Ishikawa (cell line): Measurements from ENCODE around the gene SALL1.

ENCODE experiments used
- CEBPB ChIP-seq: IDR thresholded peaks from 2 replicates; pipeline ENCODE4 v1.6.1; 2012
- CREB1 ChIP-seq: IDR thresholded peaks from 2 replicates; pipeline ENCODE4 v1.6.1; 2012; ENCODE audit warnings: low read depth
- EGR1 ChIP-seq: IDR thresholded peaks from 2 replicates; pipeline ENCODE4 v1.6.1; 2012
- EP300 ChIP-seq: IDR thresholded peaks from 2 replicates; pipeline ENCODE4 v1.6.1; 2012; ENCODE audit warnings: borderline replicate concordance
- FOXM1 ChIP-seq: IDR thresholded peaks from 2 replicates; pipeline ENCODE4 v1.6.1; 2012; ENCODE audit warnings: low read depth, borderline replicate concordance
- MAX ChIP-seq: IDR thresholded peaks from 2 replicates; pipeline ENCODE4 v1.6.1; 2012
- NFIC ChIP-seq: IDR thresholded peaks from 2 replicates; pipeline ENCODE4 v1.6.1; 2012
- RAD21 ChIP-seq: IDR thresholded peaks from 2 replicates; pipeline ENCODE4 v1.6.1; 2012; ENCODE audit warnings: low read depth
- REST ChIP-seq: IDR thresholded peaks from 2 replicates; pipeline ENCODE4 v1.6.1; 2012; ENCODE audit warnings: low read depth, mild to moderate bottlenecking
- TAF1 ChIP-seq: IDR thresholded peaks from 2 replicates; pipeline ENCODE4 v1.6.1; 2012; ENCODE audit warnings: low read depth, mild to moderate bottlenecking
- TCF12 ChIP-seq: IDR thresholded peaks from 2 replicates; pipeline ENCODE4 v1.6.1; 2012; ENCODE audit warnings: low read depth
- TEAD4 ChIP-seq: IDR thresholded peaks from 2 replicates; pipeline ENCODE4 v1.6.1; 2012
- USF1 ChIP-seq: IDR thresholded peaks from 2 replicates; pipeline ENCODE4 v1.6.1; 2012
- YY1 ChIP-seq: IDR thresholded peaks from 2 replicates; pipeline ENCODE4 v1.6.1; 2012; ENCODE audit warnings: low read depth
- ZBTB7A ChIP-seq: IDR thresholded peaks from 2 replicates; pipeline ENCODE4 v1.6.1; 2012; ENCODE audit warnings: low read depth

Gene SALL1

GRCh38 chr16:51150165-51150887, 744 bp downstream of the SALL1 start:
- TF ChIP-seq CEBPB (no peak), REST (no peak), RAD21 (no peak), TAF1 (no peak), CREB1 (no peak), TEAD4 (no peak), USF1 (no peak), EP300 (no peak), YY1 (no peak), FOXM1 (no peak), ZBTB7A (no peak), NFIC (no peak), MAX (no peak), EGR1 (no peak), TCF12 (no peak)

GRCh38 chr16:51149721-51150164, 1.3 kb downstream of the SALL1 start:
- TF ChIP-seq EGR1 (no peak), TEAD4 (no peak), REST (no peak), YY1 (no peak)

- TF ChIP-seq ZBTB7A: no peak
- TF ChIP-seq TEAD4: no peak
- TF ChIP-seq EP300: no peak
- TF ChIP-seq EGR1: no peak
- TF ChIP-seq RAD21: no peak
- no peak for TF ChIP-seq TAF1
- TF ChIP-seq NFIC: no peak
- TF ChIP-seq FOXM1: no peak
- no peak for TF ChIP-seq TCF12
- no peak for TF ChIP-seq MAX
- TF ChIP-seq CEBPB: no peak
- TF ChIP-seq USF1: no peak
- TF ChIP-seq YY1: no peak
Measured at GRCh38 chr16:51149251-51149661, 1.8 kb downstream of the SALL1 start.

- no peak for TF ChIP-seq EP300
- TF ChIP-seq EGR1: no peak
- TF ChIP-seq TEAD4: no peak
- no peak for TF ChIP-seq CEBPB
- no peak for TF ChIP-seq FOXM1
- no peak for TF ChIP-seq REST
Measured at GRCh38 chr16:51148678-51149228, 2.3 kb downstream of the SALL1 start.
